Small intestine (tissue), 7 donors: ENCODE measurements around the gene RBL2. TPM values are rescaled to one million over a fixed set of nuclear protein-coding genes. Genes with fewer than 3 reads are reported as not detected.
A peak's percentile ranks its signal among the peaks of the same experiment; 100 is the strongest.

ENCODE experiments used
- DNase-seq, 2 donors: peaks; one replicate each; pipeline versions ENCODE4 v3.0.0 to v3.0.0-alpha.2; 2013
- FAIRE-seq: peaks from 2 replicates; lab custom pipeline; 2012; peaks lifted over from hg19 to GRCh38; lab: Jason Lieb, UNC
- H3K27ac ChIP-seq, 3 donors: one replicate each; pipeline ENCODE4 v1.5.1; 2013; ENCODE audit warnings: low read length in 2 of 3, mild to moderate bottlenecking in 2 of 3, control low read depth in 1 of 3, inconsistent platforms in 1 of 3, low read depth in 1 of 3, moderate library complexity in 1 of 3
- H3K27me3 ChIP-seq, 3 donors: one replicate each; pipeline ENCODE4 v1.6.1; 2013; ENCODE audit warnings: low read length in 3 of 3, inconsistent platforms in 1 of 3; ENCODE audit not compliant: control insufficient read depth in 3 of 3, insufficient read depth in 3 of 3
- H3K36me3 ChIP-seq, 3 donors: one replicate each; pipeline ENCODE4 v1.6.1; 2013; ENCODE audit warnings: low read length in 3 of 3, inconsistent platforms in 1 of 3, low read depth in 1 of 3, mild to moderate bottlenecking in 1 of 3, moderate library complexity in 1 of 3; ENCODE audit not compliant: control insufficient read depth in 3 of 3, insufficient read depth in 2 of 3
- H3K4me1 ChIP-seq, 3 donors: one replicate each; pipeline ENCODE4 v1.6.1; 2013; ENCODE audit warnings: low read length in 2 of 3, inconsistent platforms in 1 of 3, low read depth in 1 of 3, mild to moderate bottlenecking in 1 of 3, moderate library complexity in 1 of 3; ENCODE audit not compliant: control insufficient read depth in 3 of 3, insufficient read depth in 2 of 3
- H3K4me3 ChIP-seq, 3 donors: one replicate each; pipeline ENCODE4 v1.5.1; 2013; ENCODE audit warnings: low read length in 3 of 3, control low read depth in 1 of 3, inconsistent platforms in 1 of 3, low read depth in 1 of 3, mild to moderate bottlenecking in 1 of 3, moderate library complexity in 1 of 3
- H3K9me3 ChIP-seq, 2 donors: one replicate each; pipeline ENCODE4 v1.6.1; 2013; ENCODE audit warnings: low read depth in 1 of 2, low read length in 1 of 2; ENCODE audit not compliant: control insufficient read depth in 2 of 2, insufficient read depth in 1 of 2
- WGBS, 3 donors: extraction: QIAGEN DNeasy Blood & Tissue Kit; methylation state at CpG; one replicate each; pipeline ENCODE4 v1.1.7; 2013; 5-methylcytosine and 5-hydroxymethylcytosine counted together
- polyA plus RNA-seq, 4 donors: library from polyadenylated mRNA; stranded (reverse) in 3 of 4; unstranded in 1 of 4; fragments of 200-250 nt in 3 of 4; fragments of 120-200 nt in 1 of 4; gene quantifications; one replicate each; pipeline versions ENCODE4 v1.2.1 to v1.2.3, GENCODE V29; 2013
- donor health status: healthy with polysubstance abuse.
- donor health status: control.
- donor health status: control.
- donor health status: Bipolar disorder and iron deficiency.
- donor health status: healthy.

The RBL2 gene
- polyA plus RNA-seq, 4 donors = 20.5 to 66.1 (median 28.5) TPM

DNA sequence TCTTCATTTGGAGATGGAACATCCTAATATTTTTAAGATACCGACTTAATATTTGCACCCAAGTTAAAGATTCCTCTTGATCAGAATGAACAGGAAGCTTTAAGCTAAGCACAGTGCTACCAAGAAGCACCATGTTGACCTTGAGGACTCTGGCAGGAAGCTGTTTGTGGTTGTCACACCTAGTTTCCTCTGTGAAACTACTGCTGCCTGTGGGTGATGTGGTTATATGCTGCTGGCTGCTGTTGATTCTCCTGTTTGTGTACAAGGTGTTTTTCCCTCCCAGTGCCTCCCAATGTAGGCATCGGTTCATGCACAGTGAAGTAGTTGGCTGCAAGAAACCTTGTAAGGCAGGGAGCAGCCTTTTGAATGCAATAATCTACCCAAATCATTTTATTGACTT is 23.4 kb downstream of the RBL2 start:
- WGBS, 3 donors = 70 to 79% (median 77%) methylated on average over 2 of the region's 2 CpGs
- Histone ChIP-seq H3K27ac (peak overlapping the region in 1 of 3 donors; percentile 88), H3K9me3 (no peaks in the 10 kb centered on the region), H3K4me1 (no peaks in the 10 kb centered on the region), H3K27me3 (no peaks in the 10 kb centered on the region), H3K4me3 (no peak overlapping the region), H3K36me3 (peaks cover 10 to 25% (median 11%) of the 10 kb centered on the region in 3 donors)
- FAIRE-seq (no peak), DNase-seq (peak in 1 of 2 donors; percentile 69)

DNA sequence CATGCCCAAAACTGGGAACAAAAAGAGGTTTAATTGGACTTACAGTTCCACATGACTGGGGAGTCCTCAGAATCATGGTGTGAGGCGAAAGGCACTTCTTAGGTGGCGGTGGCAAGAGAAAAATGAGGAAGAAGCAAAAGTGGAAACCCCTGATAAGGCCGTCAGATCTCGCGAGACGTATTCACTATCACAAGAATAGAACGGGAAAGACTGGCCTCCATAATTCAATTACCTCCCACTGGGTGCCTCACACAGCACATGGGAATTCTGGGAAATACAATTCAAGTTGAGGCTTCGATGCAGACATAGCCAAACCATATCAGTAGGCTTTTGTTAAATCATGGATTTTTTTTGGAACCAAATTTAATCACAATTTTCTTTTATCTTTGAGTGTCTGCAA is 24.4 kb downstream of the RBL2 start:
- Histone ChIP-seq H3K9me3 (no peaks in the 10 kb centered on the region), H3K27ac (no peak overlapping the region), H3K4me1 (no peaks in the 10 kb centered on the region), H3K4me3 (no peak overlapping the region), H3K36me3 (peaks cover 8 to 33% (median 14%) of the 10 kb centered on the region in 3 donors), H3K27me3 (no peaks in the 10 kb centered on the region)
- DNase-seq = no peak
- FAIRE-seq = no peak
- WGBS, 3 donors = 91 to 98% (median 95%) methylated on average over 8 of the region's 8 CpGs

DNA sequence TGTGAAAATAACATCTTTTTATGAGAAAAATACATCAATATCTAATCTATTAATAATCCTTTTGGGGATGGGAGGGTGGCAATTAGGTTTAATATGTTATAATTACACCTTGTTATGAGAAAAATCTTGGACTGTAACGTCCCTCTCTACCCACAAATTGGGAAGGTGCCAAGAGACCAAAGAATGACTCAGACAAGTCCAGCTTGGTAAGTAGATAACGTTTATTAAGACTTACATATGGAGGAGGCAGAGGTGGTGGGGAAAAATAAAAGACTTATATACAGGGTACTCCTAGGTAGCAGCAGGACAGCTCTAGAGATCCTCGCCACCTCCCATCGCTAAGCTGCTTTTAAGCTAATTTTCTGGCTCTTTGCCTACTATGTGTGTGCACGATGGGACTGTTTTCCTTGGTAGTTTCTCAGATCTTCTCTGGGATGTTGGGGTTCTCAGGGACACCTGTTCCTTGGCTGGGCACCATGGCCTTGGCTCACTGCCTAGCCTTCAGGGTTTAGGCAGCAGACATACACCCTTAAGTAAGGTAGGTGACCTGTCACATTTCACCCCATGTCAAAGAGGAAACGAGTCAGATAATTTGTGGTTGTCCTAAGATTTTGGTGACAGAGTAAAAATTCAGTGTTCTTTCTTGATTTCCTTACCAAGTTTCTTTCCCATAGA is 31.5 kb downstream of the RBL2 start:
- 60 to 66% (median 63%) methylated on average over 6 of the region's 6 CpGs for WGBS, 3 donors
- H3K27ac ChIP-seq = no peak overlapping the region
- peak in 1 of 2 donors; percentile 49 for DNase-seq
- H3K36me3 ChIP-seq = peaks cover 15 to 41% (median 16%) of the 10 kb centered on the region in 3 donors
- H3K4me3 ChIP-seq = no peak overlapping the region
- FAIRE-seq = no peak
- H3K4me1 ChIP-seq = no peaks in the 10 kb centered on the region
- H3K9me3 ChIP-seq = no peaks in the 10 kb centered on the region
- H3K27me3 ChIP-seq = no peaks in the 10 kb centered on the region

DNA sequence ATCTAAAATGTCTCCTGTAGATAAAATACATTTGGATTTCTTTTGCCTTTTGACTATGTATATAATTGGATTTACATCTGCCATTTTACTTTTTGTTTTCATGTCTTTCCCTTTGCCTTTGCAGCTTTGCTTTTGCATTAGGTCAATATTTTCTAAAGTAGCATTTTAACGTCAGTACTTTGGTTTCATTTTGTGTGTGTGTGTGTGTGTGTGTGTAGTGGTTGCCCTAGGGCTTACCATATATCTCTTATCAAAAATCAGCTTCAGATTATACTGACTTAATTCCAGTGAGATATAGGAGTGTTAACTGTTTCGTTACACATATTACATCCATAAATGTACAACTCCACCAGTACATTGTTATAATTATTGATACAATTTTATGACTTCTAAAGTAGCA is 42.6 kb downstream of the RBL2 start:
- H3K27me3 ChIP-seq = no peaks in the 10 kb centered on the region
- no peak for FAIRE-seq
- no peaks in the 10 kb centered on the region for H3K4me1 ChIP-seq
- no peak overlapping the region for H3K27ac ChIP-seq
- peaks cover 7 to 26% (median 14%) of the 10 kb centered on the region in 3 donors for H3K36me3 ChIP-seq
- H3K9me3 ChIP-seq = no peaks in the 10 kb centered on the region
- H3K4me3 ChIP-seq = no peak overlapping the region
- 68 to 83% (median 72%) methylated on average over 2 of the region's 2 CpGs for WGBS, 3 donors
- no peak for DNase-seq

DNA sequence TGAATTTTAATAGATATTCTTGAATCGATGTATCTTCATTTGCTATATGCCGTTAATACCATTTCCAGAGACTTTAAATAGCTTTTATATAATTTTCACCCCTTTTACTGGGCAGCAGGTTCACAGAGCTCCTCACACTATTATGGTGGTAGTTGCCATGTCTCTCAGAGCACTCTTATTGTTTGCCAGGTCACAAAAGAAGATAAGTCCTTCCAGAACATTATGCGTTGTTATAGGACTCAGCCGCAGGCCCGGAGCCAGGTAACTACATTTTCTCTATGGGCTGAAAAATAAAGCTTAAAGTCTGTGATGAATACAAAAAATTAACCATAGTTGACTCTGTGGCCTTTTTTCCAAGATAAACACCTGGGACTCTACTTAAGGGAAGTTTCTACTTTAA is 44.7 kb downstream of the RBL2 start:
- no peak for FAIRE-seq
- no peaks in the 10 kb centered on the region for H3K27me3 ChIP-seq
- H3K4me3 ChIP-seq = no peak overlapping the region
- H3K36me3 ChIP-seq = peaks cover 10 to 33% (median 22%) of the 10 kb centered on the region in 3 donors
- no peak overlapping the region for H3K27ac ChIP-seq
- 94 to 98% (median 97%) methylated on average over 5 of the region's 5 CpGs for WGBS, 3 donors
- H3K9me3 ChIP-seq = no peaks in the 10 kb centered on the region
- DNase-seq = no peak
- no peaks in the 10 kb centered on the region for H3K4me1 ChIP-seq

DNA sequence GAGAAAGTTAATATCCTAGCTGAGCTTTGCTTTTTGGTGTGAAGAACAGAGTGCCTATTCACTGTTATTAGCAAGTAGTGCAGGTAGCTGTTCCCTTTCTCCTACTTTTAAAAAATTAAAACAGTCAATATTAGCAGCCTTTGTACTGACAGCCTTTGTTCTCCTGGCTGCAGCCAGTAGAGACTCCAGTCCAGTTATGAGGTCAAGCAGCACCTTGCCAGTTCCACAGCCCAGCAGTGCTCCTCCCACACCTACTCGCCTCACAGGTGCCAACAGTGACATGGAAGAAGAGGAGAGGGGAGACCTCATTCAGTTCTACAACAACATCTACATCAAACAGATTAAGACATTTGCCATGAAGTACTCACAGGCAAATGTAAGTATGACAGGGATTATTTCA is 46.1 kb downstream of the RBL2 start:
- Histone ChIP-seq H3K27me3 (no peaks in the 10 kb centered on the region), H3K9me3 (no peaks in the 10 kb centered on the region), H3K4me1 (no peaks in the 10 kb centered on the region), H3K4me3 (no peak overlapping the region), H3K36me3 (peaks cover 10 to 30% (median 24%) of the 10 kb centered on the region in 3 donors), H3K27ac (no peak overlapping the region)
- 93 to 100% (median 94%) methylated on average over 1 of the region's 1 CpG for WGBS, 3 donors
- DNase-seq = no peak
- FAIRE-seq = no peak

DNA sequence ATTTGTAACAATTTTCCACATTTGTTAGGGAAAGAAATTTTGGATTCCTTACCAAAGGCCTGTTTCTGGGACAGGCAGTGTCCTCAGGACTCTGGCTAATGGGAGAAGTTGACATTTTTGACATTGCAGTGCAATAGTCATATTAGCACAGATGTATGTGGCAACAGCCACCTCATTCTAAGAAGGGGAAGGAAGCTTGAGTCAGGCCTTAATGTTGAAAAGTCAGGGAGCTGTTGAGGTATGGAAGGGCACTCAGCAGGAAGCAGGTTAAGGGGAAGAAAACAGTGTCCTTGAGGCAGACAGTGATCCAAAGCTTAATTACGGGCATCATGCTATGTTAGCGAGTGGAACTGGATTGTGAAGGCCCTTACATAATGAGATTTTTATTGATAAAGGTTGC is 47.9 kb downstream of the RBL2 start:
- peaks cover 7 to 34% (median 24%) of the 10 kb centered on the region in 3 donors for H3K36me3 ChIP-seq
- WGBS, 3 donors = 89 to 91% (median 91%) methylated on average over 2 of the region's 2 CpGs
- H3K9me3 ChIP-seq = no peaks in the 10 kb centered on the region
- H3K27ac ChIP-seq = no peak overlapping the region
- no peak overlapping the region for H3K4me3 ChIP-seq
- FAIRE-seq (no peak), DNase-seq (no peak)
- H3K27me3 ChIP-seq = no peaks in the 10 kb centered on the region
- no peaks in the 10 kb centered on the region for H3K4me1 ChIP-seq

DNA sequence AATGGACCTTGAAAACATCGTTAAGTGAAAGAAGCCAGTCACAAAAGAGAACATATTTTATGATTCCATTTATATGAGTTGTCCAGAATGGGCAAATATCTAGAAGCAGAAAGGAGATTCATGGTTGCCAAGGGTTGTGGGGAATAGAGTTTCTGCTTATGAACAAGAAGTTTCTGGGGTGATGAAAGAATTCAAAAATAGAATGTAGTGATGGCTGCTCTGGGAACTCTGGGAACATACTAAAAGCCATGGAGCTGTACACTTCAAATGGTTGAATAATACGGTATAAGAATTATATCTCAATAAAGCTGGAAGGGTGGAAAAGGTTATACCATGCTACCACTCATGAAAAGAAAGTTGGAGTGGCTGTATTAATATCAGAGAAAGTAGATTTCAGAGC is 50.3 kb downstream of the RBL2 start:
- Histone ChIP-seq H3K9me3 (no peaks in the 10 kb centered on the region), H3K27ac (no peak overlapping the region), H3K4me3 (no peak overlapping the region), H3K4me1 (no peaks in the 10 kb centered on the region), H3K36me3 (peaks cover 7 to 24% (median 23%) of the 10 kb centered on the region in 3 donors), H3K27me3 (no peaks in the 10 kb centered on the region)
- WGBS, 3 donors = 94 to 96% (median 96%) methylated on average over 2 of the region's 2 CpGs
- DNase-seq = no peak
- no peak for FAIRE-seq

DNA sequence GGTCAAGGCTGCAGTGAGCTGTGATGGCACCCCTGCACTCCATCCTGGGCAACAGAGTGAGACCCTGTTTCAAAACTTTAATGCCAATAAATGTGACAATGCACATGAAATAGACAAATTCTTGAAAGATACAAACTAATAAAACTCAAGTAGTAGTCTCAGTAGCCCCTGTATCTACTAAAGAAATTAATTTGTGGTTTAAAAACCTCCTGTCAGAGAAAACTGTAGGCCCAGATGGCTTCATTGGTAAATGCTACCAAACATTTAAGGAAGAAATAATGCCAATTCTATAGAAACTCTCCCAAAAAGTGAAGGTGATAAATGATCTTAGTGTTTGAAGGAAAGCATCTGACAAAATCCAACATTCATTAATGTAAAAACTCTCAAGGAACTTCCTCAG is 52.0 kb downstream of the RBL2 start:
- Histone ChIP-seq H3K36me3 (peaks cover 7 to 17% (median 17%) of the 10 kb centered on the region in 3 donors), H3K27me3 (no peaks in the 10 kb centered on the region), H3K4me3 (no peak overlapping the region), H3K4me1 (no peaks in the 10 kb centered on the region), H3K27ac (no peak overlapping the region), H3K9me3 (no peaks in the 10 kb centered on the region)
- no peak for FAIRE-seq
- no peak for DNase-seq
